ENCODE measurements around the gene FANCD2OS. TPM values are rescaled to one million over a fixed set of nuclear protein-coding genes. Genes with fewer than 3 reads are reported as not detected.
"Not testable (repeated sequence)": the region's sequence is repeated elsewhere in the genome, so short reads cannot be mapped to it uniquely, and the experiment has no call there.

FANCD2OS gene
- polyA plus RNA-seq, 1 experiment: not detected

DNA sequence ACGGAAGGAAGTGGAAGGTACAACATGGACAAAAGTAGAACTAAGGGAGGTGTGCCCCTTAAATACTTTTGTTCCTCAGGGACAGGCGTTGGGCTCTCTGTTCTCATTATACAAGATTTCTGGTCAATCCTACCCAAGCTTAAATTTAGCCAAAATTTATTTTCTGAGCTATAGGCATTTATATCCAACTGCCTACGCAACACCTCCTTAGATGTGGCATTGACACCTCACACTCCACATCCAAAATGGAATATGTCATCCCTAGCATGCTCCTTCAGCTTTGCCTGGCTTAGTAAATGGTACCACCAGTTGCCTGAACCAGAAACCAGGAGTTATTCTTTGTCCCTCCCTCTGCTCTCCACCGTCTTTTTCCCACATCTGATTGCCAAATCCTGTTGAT, 26.2 kb downstream of the FANCD2OS start:
- Histone ChIP-seq H3K4me3 (ENCODE audit: low read depth, low read length) (no peak overlapping the region), H3K36me3 (ENCODE audit: control insufficient read depth, insufficient read depth, low read length) (no peaks in the 10 kb centered on the region), H3K27me3 (ENCODE audit: control insufficient read depth, insufficient read depth, low read length) (no peaks in the 10 kb centered on the region)
- ChIA-PET POLR2A (no interaction called here), CTCF (no interaction called here)
- no peak for DNase-seq (ENCODE audit: low read depth)
- no peak for TF ChIP-seq CTCF (IDR thresholded peaks at IDR 0.05; ENCODE audit: insufficient read depth, low read depth, low read length)

DNA sequence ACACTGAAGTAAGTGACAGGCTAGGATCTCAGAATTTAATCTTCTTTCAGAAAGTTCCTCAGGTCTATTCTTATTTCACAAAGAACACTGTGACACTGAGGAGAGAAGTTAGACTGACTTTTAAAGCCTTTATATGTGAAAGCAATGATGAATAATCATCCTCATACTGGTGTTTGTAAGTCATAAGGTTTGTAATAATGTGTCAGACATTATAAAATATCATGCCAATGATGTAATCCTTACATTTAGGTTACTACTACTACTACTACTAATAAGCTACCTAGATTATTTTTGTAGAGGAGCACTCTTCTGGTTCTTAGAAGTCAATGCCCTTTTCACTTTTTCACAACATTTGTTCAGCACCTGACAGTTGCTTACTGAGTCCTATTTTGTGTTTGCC, 33.4 kb downstream of the FANCD2OS start:
- no peak for TF ChIP-seq CTCF (IDR thresholded peaks at IDR 0.05; ENCODE audit: insufficient read depth, low read depth, low read length)
- Histone ChIP-seq H3K36me3 (ENCODE audit: control insufficient read depth, insufficient read depth, low read length) (no peaks in the 10 kb centered on the region), H3K4me3 (ENCODE audit: low read depth, low read length) (no peak overlapping the region), H3K27me3 (ENCODE audit: control insufficient read depth, insufficient read depth, low read length) (no peaks in the 10 kb centered on the region)
- no peak for DNase-seq (ENCODE audit: low read depth)
- CTCF ChIA-PET: interaction anchor here (0.7 kb wide), 1 partner anchor 12 kb away, joined by 3 read pairs; no protein-coding TSS in a partner anchor
- POLR2A ChIA-PET: no interaction called here

DNA sequence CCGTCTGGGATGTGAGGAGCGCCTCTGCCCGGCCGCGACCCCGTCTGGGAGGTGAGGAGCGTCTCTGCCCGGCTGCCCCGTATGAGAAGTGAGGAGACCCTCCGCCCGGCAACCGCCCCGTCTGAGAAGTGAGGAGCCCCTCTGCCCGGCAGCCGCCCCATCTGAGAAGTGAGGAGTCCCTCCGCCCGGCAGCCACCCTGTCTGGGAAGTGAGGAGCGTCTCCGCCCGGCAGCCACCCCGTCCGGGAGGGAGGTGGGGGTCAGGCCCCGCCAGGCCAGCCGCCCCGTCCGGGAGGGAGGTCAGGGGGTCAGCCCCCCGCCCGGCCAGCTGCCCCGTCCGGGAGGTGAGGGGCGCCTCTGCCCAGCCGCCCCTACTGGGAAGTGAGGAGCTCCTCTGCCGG, 38.0 kb downstream of the FANCD2OS start:
- POLR2A ChIA-PET; H3K27me3 ChIP-seq (ENCODE audit: control insufficient read depth, insufficient read depth, low read length); CTCF ChIA-PET; DNase-seq (ENCODE audit: low read depth); H3K36me3 ChIP-seq (ENCODE audit: control insufficient read depth, insufficient read depth, low read length); H3K4me3 ChIP-seq (ENCODE audit: low read depth, low read length): not testable (repeated sequence)

GRCh38 chr3:10055097-10055496, 53.0 kb downstream of the FANCD2OS start:
- ChIA-PET POLR2A (no interaction called here), CTCF (interaction anchor here (0.7 to 1.5 kb wide), 2 partner anchors 7 to 13 kb away, joined by 3 to 4 read pairs; no protein-coding TSS in a partner anchor)
- Histone ChIP-seq H3K36me3 (ENCODE audit: control insufficient read depth, insufficient read depth, low read length) (no peaks in the 10 kb centered on the region), H3K27me3 (ENCODE audit: control insufficient read depth, insufficient read depth, low read length) (no peaks in the 10 kb centered on the region), H3K4me3 (ENCODE audit: low read depth, low read length) (no peak overlapping the region)
- no peak for DNase-seq (ENCODE audit: low read depth)
- TF ChIP-seq CTCF (IDR thresholded peaks at IDR 0.05; ENCODE audit: insufficient read depth, low read depth, low read length): no peak

Other genes with a start within 250 kb of the FANCD2OS start
- gene CIDEC, start 228.0 kb downstream of the FANCD2OS start, polyA plus RNA-seq (2011; rRNA removed): 0.09 and 0.25 TPM in 2 replicates
- gene JAGN1, start 217.6 kb downstream of the FANCD2OS start, polyA plus RNA-seq (2011; rRNA removed): 46.5 and 47.2 TPM in 2 replicates
- gene IL17RE, start 205.4 kb downstream of the FANCD2OS start, polyA plus RNA-seq (2011; rRNA removed): 2.2 and 4.0 TPM in 2 replicates
- gene IL17RC, start 191.2 kb downstream of the FANCD2OS start, polyA plus RNA-seq (2011; rRNA removed): 14.7 and 28.1 TPM in 2 replicates
- gene CRELD1, start 174.4 kb downstream of the FANCD2OS start, polyA plus RNA-seq (2011; rRNA removed): 22.5 and 30.3 TPM in 2 replicates
- gene PRRT3, start 155.8 kb downstream of the FANCD2OS start, polyA plus RNA-seq (2011; rRNA removed): 1.9 and 4.0 TPM in 2 replicates
- gene EMC3, start 121.4 kb downstream of the FANCD2OS start, polyA plus RNA-seq (2011; rRNA removed): 152 and 200 TPM in 2 replicates
- 5.6 and 5.9 TPM in 2 replicates for gene FANCD2, start 81.8 kb downstream of the FANCD2OS start, polyA plus RNA-seq (2011; rRNA removed)
- gene BRK1, start 7.4 kb upstream of the FANCD2OS start, polyA plus RNA-seq (2011; rRNA removed): 112 and 184 TPM in 2 replicates
- 5.3 and 8.8 TPM in 2 replicates for gene VHL, start 33.5 kb upstream of the FANCD2OS start, polyA plus RNA-seq (2011; rRNA removed)
- gene IRAK2, start 56.7 kb upstream of the FANCD2OS start, polyA plus RNA-seq (2011; rRNA removed): 2.0 and 2.5 TPM in 2 replicates
- gene TATDN2, start 140.2 kb upstream of the FANCD2OS start, polyA plus RNA-seq (2011; rRNA removed): 14.9 and 15.3 TPM in 2 replicates
- gene GHRL, start 184.7 kb upstream of the FANCD2OS start, polyA plus RNA-seq (2011; rRNA removed): not detected in 2 replicates
- gene SEC13, start 212.9 kb upstream of the FANCD2OS start, polyA plus RNA-seq (2011; rRNA removed): 212 and 323 TPM in 2 replicates

All from BJ (cell line).